CMK (cell line): ENCODE results near the gene CDKN2A.
"Not testable (repeated sequence)": the region's sequence is repeated elsewhere in the genome, so short reads cannot be mapped to it uniquely, and the experiment has no call there.

ENCODE experiments used
- DNase-seq: peaks from one replicate; pipeline ENCODE4 v3.0.0-alpha.2; 2010; ENCODE audit warnings: low read depth

CDKN2A gene

GRCh38 chr9:21982391-21982790 lies 11.8 kb downstream of the CDKN2A start:
- no peak for DNase-seq

GRCh38 chr9:21976334-21976875 lies 17.8 kb downstream of the CDKN2A start:
- no peak for DNase-seq

GRCh38 chr9:21974722-21975409 lies 19.3 kb downstream of the CDKN2A start:
- no peak for DNase-seq

GRCh38 chr9:21974343-21974721 lies 19.9 kb downstream of the CDKN2A start:
- DNase-seq: no peak

- DNase-seq: no peak
These were observed 21.8 kb downstream of the CDKN2A start for GRCh38 chr9:21972361-21972760.

- no peak for DNase-seq
These were observed 23.2 kb downstream of the CDKN2A start for GRCh38 chr9:21970800-21971640.

- DNase-seq: no peak
These were observed 24.0 kb downstream of the CDKN2A start for GRCh38 chr9:21969951-21970799.

GRCh38 chr9:21969011-21969940 lies 24.9 kb downstream of the CDKN2A start:
- DNase-seq: no peak

- no peak for DNase-seq
These were observed 25.7 kb downstream of the CDKN2A start for GRCh38 chr9:21968331-21969010.

- no peak for DNase-seq
These were observed 26.5 kb downstream of the CDKN2A start for GRCh38 chr9:21967702-21968101.

- DNase-seq: no peak
These were observed 27.0 kb downstream of the CDKN2A start for GRCh38 chr9:21967169-21967568.

GRCh38 chr9:21966140-21966851 lies 27.9 kb downstream of the CDKN2A start:
- DNase-seq: no peak

- DNase-seq: no peak
These were observed 28.7 kb downstream of the CDKN2A start for GRCh38 chr9:21965401-21965951.

- no peak for DNase-seq
These were observed 29.2 kb downstream of the CDKN2A start for GRCh38 chr9:21964925-21965385.

GRCh38 chr9:21961569-21961968 lies 32.6 kb downstream of the CDKN2A start:
- DNase-seq: no peak

- not testable (repeated sequence) for DNase-seq
These were observed 34.9 kb downstream of the CDKN2A start for GRCh38 chr9:21959268-21959667.

GRCh38 chr9:21958833-21959232 lies 35.4 kb downstream of the CDKN2A start:
- DNase-seq: no peak

GRCh38 chr9:21945606-21946005 lies 48.6 kb downstream of the CDKN2A start:
- DNase-seq: no peak

- DNase-seq: no peak
These were observed 50.7 kb downstream of the CDKN2A start for GRCh38 chr9:21943464-21943863.
